GM12892 (cell line): ENCODE results near the gene FAM240A.

Experiments used
- DNase-seq: peaks from one replicate; pipeline ENCODE4 v3.0.0; 2011; ENCODE audit not compliant: insufficient read length
- FAIRE-seq: peaks from 2 replicates; lab custom pipeline; 2011; peaks lifted over from hg19 to GRCh38; lab: Jason Lieb, UNC
- POLR2A ChIP-seq: IDR thresholded peaks from 2 replicates; pipeline ENCODE4 v1.6.1; 2011; ENCODE audit warnings: low read depth, low read length, control low read depth
- POLR2AphosphoS5 ChIP-seq: IDR thresholded peaks from 2 replicates; pipeline ENCODE4 v1.6.1; 2011; ENCODE audit warnings: low read depth, low read length, control low read depth
- TAF1 ChIP-seq: IDR thresholded peaks from 2 replicates; pipeline ENCODE4 v1.6.1; 2011; ENCODE audit warnings: low read depth, mild to moderate bottlenecking, control low read depth, low read length, borderline replicate concordance

Gene FAM240A

GRCh38 chr3:46643701-46644100 is 31.4 kb downstream of the FAM240A start:
- no peak for DNase-seq
- FAIRE-seq = no peak
- TF ChIP-seq POLR2AphosphoS5 (no peak), TAF1 (no peak), POLR2A (no peak)

- FAIRE-seq = no peak
- no peak for DNase-seq
- TF ChIP-seq POLR2AphosphoS5 (no peak), POLR2A (no peak), TAF1 (no peak)
These were observed 34.4 kb downstream of the FAM240A start for GRCh38 chr3:46646700-46647099.

- FAIRE-seq (no peak), DNase-seq (no peak)
- TF ChIP-seq TAF1 (no peak), POLR2AphosphoS5 (no peak), POLR2A (no peak)
These were observed 35.8 kb downstream of the FAM240A start for GRCh38 chr3:46648096-46648495.

GRCh38 chr3:46649436-46649835 is 37.1 kb downstream of the FAM240A start:
- FAIRE-seq (no peak), DNase-seq (no peak)
- TF ChIP-seq TAF1 (no peak), POLR2AphosphoS5 (no peak), POLR2A (no peak)

- TF ChIP-seq TAF1 (no peak), POLR2AphosphoS5 (no peak), POLR2A (no peak)
- FAIRE-seq (no peak), DNase-seq (no peak)
These were observed 38.8 kb downstream of the FAM240A start for GRCh38 chr3:46651084-46651483.

- no peak for FAIRE-seq
- no peak for DNase-seq
- TF ChIP-seq TAF1 (no peak), POLR2A (no peak), POLR2AphosphoS5 (no peak)
These were observed 42.9 kb downstream of the FAM240A start for GRCh38 chr3:46655271-46655670.

- no peak for FAIRE-seq
- no peak for DNase-seq
- TF ChIP-seq POLR2AphosphoS5 (no peak), POLR2A (no peak), TAF1 (no peak)
These were observed 44.6 kb downstream of the FAM240A start for GRCh38 chr3:46656778-46657556.

- DNase-seq (no peak), FAIRE-seq (no peak)
- TF ChIP-seq POLR2A = no peak
- TF ChIP-seq POLR2AphosphoS5 = no peak
- no peak for TF ChIP-seq TAF1
These were observed 47.0 kb downstream of the FAM240A start for GRCh38 chr3:46659285-46659684.

- FAIRE-seq (no peak), DNase-seq (no peak)
- no peak for TF ChIP-seq POLR2A
- TF ChIP-seq TAF1 = no peak
- no peak for TF ChIP-seq POLR2AphosphoS5
These were observed 47.7 kb downstream of the FAM240A start for GRCh38 chr3:46660003-46660402.

- DNase-seq = no peak
- TF ChIP-seq POLR2A (no peak), TAF1 (no peak), POLR2AphosphoS5 (no peak)
- no peak for FAIRE-seq
These were observed 48.5 kb downstream of the FAM240A start for GRCh38 chr3:46660543-46661523.

GRCh38 chr3:46661776-46662766 is 49.7 kb downstream of the FAM240A start:
- FAIRE-seq (no peak), DNase-seq (peak; percentile 3)
- TF ChIP-seq POLR2AphosphoS5 (no peak), TAF1 (no peak), POLR2A (no peak)
